Renal cortex interstitium (tissue), 11 donors: ENCODE measurements around the gene ERC2. TPM values are rescaled to one million over a fixed set of nuclear protein-coding genes. Genes with fewer than 3 reads are reported as not detected.

ENCODE experiments used
- DNase-seq, 11 donors: peaks; one replicate each; pipeline ENCODE4 v3.0.0-alpha.2; 2013; ENCODE audit warnings: low read depth in 9 of 11, low spot score in 4 of 11; ENCODE audit errors: extremely low read depth in 1 of 11
- polyA plus RNA-seq, 3 donors: library from polyadenylated mRNA; unstranded; fragments of 120-200 nt; gene quantifications; one replicate each; pipeline ENCODE4 v1.2.1, GENCODE V29; 2013; ENCODE audit not compliant: insufficient read length in 3 of 3

ERC2 gene
- polyA plus RNA-seq, 3 donors = 2.4 to 4.2 (median 3.3) TPM

DNA sequence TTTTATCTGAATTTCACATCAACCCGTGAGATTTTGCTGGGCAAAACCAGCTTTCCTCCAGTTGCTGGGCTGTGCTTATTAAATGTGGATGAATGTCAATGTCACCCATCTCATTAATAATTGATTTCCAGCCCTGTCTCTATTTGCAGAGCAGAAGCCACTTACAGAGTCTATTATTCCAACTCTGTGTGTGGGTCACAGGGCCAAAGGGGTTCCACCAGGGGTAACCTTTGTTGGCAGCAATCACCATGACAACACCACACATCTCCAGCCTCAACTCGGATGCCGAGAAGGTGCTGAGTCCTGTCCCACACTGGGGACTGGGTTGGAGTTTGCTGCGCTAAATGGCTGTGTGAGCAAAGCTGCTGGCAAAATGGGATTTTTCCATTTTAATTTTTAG lies 930.1 kb downstream of the ERC2 start:
- no peak for DNase-seq

DNA sequence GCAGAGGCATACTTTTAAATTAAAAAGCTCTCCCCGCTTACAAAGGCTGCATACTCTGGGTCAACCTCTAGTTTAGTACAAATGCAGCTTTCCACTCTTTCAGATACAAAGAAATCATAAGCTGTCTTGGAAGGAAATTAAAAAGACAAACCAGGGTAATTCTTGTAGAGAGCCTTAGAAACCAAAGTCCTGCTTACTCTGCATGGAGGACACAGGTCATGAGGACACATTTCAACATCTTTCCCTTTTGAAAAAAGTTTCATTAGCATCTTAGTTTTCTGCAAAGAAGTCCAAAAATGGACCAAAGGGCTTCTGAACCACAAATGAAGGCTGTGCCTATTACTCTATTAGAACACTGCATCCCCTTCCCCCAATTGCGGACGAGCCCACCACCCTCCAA lies 930.7 kb downstream of the ERC2 start:
- DNase-seq = no peak

DNA sequence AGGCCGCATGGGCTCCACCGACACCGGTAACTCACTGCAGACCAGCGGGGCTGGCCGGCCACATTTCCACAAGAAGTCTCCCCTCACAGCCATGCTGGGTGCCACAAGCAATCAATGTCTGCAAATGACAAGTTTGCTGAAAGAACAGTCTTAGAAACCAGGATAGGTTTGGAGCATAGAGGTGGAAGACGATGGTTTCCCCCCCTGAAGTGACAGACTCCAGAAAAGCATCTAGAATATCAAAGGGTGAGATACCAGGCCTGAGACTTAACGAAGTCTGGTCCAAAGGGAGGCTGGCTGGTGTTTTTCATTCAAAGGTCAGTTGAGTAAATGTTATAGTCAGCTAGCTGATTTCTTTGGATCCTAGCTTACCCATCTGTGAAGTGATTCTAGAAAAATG lies 931.1 kb downstream of the ERC2 start:
- DNase-seq = no peak

DNA sequence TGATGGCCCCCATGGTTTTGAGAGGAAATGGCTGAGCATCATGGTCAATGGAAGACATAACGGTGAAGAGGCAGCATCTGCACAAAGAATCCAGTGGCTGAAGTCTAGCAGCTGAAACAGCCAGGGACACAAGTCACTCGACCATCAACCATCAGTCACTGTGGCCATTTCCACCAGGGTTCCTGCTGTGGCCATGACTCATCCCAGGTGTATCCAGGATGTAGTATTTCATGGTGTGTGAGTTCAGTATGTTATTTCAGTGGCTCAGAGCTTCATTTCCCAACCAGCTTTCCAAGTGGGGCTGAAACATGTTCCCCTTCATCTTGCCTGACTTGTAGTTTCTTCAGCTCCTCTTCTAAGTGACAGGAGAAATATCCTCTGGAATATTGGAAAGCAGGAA lies 933.4 kb downstream of the ERC2 start:
- DNase-seq = no peak

DNA sequence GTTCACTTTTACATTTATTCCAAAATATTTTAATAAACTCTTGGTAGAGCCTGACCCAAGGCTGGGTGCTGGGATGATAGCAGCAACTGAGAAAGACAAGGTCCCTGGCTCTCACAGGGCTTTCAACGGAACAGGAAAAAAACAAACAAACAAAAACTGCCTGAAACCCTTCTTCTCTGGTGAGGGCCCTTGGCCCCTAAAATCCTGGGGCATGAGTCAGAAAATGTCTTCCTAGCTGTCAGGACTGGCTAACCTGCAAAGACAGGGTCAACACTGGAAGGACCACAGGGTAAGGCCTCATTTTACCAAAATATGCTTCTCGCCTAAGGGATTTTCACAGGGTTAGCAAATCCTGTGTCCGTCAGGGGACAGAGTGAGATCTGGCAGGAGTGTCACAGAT lies 935.5 kb downstream of the ERC2 start:
- DNase-seq = no peak

DNA sequence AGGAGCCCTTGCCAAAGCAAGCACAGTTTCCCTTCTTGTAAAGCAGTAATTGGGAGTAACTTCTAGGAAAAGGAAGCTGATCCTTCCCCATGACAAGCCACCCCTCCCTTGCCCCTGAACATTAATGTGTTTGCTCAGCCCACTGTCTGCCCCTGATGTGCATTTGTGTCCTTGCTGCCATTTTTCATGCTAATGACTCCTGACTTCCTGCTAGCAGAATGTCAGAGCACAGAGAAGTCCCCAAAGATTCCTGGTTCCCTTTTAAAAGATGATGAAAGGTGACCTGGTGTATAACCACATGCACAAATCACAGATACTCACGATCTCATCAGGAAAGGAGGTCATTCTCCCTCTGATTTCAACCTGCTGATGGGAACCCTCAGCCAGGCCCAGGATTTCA lies 936.9 kb downstream of the ERC2 start:
- no peak for DNase-seq

DNA sequence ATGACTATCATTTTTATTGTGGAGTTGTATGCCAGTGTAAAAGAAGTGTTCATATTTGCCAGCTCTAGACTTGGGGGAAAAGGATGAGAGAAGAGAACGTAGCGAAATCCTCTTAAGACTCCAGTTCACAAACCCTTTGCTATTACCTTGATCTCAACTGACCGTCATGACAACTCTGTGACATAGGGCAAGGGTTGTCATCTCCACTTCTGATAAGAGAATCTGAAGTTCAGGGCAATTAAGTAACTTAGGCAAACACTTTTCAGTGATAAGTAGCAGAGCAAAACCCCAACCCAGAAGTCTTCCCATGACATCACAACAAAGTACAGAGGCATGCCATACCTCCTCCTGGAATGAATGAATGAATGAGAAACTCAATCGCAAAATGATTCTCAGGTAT lies 940.9 kb downstream of the ERC2 start:
- DNase-seq = no peak

DNA sequence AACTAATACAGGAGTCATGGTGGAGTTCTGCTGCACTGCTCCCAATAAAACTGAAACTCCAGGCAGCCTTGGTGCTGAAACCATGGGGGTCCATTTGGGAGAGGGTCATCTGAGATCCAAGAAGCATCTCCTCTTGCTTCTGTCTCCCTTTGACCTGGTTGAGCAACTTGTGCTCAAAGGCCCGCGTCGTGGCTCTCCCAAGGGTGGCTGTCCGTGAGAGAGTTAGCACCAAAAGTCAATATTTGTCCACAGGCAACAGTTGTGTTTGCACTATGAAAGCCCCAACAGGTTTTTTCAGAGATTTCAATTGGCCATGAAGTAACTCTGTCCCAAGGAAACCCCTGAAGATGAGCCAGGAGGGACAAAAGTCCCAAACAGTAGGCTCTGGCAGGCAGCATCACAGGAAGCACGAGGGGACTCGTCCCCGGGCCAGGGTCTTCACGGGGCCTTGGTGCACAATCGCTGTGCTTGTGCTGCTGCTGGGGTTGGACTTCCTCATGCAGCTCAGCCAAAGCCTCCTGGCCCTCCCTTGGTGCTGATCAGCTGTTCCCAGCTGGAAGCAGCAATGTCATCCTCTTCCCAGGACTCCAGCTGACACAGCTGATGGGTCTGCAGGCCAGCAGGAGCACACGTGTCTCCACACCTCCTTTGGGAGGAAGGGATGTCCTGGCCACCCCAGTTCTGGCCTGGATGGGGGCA lies 941.8 kb downstream of the ERC2 start:
- DNase-seq = no peak

DNA sequence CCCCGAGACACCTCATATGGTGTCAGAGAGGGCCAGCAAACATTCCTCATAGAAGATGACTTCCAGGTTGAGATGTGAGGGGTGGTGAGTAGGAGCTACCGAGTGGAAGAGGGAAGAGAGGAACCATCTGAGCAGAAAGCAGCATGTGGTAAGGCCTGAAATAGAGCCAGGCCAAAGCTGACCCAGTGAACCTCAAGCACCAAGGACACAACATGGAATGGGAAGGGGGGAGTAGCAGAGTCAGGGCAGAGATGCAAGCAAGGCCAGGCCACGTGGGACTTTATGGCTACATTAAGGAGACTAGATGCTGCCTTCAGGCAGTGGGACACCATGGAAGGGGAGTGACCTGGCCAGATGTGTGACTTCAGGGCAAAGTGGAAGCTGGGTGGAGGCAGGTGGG lies 942.8 kb downstream of the ERC2 start:
- no peak for DNase-seq

DNA sequence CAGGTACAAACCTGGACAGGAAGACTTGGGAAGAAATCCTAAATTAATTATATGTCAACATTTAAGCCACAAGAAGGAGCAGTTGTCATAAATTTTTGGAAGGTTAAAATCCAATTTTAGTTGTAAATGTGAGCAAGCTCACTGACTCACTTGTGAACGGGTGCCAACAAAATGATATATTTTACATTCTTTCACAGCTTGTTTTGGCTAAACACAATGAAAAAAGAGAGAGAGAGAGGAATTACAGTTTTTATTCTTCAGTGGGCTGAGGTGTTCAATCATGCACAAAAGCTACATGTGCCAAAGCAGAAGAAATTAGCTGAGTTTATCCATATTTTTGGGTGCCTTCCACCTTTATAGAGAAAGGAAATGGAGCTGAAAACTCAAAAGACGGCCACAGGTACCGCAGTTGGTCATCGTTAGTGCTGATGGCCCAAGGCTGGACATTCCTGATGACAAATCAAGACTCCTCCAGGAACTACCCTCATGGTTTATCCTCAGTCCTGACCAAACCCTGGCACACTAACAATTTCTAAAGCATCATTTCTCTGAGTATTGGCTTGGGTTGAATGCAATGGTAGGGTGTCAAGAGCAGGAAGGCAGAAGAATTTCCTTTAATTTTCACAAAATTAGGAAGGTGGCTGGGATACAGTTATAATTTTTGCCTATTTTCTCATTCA lies 943.6 kb downstream of the ERC2 start:
- no peak for DNase-seq

DNA sequence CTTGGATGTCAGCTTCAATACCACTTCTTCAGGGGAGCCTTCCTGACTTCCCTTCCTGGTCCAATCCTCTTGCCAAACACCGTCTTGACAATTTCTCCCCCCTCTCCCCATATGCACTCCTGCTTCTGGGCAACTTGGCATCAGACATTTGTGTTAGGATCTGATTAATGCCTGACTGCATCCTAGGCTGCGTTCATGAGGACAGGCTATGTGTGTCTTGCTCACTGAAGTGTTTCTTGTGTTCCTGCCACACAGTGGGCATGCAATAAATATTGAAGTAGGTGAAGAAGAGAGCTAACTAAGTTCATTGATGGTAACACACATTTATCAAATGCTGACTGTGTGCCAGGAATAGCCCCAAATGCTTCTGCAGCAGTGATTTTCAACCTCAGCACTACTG lies 944.8 kb downstream of the ERC2 start:
- no peak for DNase-seq

DNA sequence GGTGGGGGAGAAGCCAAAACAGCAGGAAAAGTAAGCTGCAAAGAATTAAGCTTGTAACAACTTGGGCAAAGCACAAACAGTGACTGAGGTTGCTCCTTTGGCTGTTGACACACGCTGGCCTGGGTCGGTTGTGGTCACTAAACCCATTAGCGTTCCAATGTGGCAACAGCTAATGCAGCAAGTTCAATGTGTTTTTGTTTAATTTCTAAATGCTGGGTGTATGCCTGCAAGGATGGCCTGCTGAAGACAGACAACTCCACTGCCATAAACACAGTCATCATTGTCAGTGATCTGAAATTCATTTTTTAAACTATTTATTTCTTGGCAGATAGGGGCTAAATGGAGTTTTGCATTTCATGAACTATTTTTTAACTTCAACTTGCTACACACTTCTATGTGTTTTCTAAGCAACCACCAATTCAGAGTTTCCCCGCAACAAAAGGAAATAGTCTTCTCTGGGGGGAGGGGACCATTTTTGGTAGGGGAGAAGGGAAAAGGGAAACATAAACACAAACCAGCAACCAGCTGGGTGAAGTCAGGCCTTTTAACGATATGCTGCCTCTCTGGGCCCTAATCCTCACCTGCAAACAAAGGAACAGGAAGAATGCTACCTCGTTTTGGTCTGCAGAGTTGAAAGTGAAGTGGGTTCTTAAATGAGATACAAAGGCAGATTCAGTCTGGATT lies 946.4 kb downstream of the ERC2 start:
- DNase-seq = no peak

DNA sequence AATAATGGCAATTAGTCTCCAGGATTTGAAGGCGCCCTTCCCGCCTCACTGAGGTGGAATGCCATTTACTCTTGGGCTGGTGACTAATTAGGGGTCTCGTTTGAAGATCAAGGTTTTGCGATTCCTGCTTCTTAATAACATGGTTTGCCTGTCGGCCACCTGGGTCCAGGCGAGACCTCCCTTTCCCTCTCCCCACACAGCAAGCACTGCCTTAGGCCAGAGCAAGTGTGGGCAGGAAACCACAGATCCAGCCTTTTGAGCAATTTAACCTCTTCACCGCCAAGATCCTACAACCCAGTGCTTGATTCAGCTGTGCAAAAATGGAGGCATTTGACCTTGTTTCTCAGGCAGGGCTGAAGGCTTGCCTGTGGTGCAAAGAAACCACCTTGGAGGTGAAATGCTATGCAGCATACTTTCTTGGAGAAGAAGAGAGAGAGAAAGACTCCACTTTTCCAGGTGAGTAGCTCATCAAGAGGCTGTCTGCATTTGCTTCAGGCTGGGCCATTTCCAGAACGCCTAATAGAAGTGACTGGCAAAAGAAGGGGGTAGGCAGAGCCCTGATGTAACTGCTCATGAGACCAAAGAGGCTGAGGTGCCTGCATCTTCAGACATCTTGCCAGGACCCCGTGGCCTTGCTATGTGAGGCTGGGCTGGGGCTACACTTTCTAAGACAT lies 947.1 kb downstream of the ERC2 start:
- no peak for DNase-seq

DNA sequence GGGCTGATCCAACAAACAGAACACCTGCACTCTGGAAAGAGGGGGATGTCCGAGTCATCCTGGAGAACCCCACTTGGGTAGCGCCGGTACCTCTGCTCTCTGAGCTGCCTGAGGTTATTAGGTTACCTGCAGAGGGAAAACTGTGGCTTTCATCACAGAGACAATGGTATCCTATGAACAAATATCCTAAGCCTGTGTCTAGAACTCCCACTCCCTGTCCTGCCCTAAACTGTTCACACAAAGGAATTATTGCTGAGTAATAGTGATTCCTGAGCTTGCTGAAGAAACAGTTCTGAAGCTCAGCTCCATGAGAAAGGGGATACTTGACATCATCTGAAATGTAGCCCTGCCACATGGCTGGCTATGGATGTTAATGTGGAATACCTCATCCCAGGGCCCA lies 949.2 kb downstream of the ERC2 start:
- DNase-seq = no peak

DNA sequence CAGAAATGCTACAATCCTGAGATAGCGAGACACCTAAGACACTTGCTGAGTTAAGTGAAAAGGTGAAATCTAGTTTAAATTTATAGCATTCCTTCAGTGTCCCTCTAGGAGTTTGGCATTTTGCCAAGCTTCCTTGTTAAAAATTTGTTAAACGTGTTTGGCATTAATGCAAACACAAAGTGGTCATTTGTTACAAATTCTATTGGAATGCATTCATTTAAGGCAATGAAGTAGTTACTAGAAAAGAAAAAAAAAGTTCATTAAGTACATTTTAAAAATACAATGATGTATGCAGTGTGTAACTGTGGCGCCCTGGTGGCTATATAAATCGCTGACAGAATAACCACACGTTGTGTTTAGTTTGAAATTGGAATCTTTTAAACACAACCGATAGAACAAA lies 949.8 kb downstream of the ERC2 start:
- DNase-seq = peak in 1 of 11 donors; percentile 66

DNA sequence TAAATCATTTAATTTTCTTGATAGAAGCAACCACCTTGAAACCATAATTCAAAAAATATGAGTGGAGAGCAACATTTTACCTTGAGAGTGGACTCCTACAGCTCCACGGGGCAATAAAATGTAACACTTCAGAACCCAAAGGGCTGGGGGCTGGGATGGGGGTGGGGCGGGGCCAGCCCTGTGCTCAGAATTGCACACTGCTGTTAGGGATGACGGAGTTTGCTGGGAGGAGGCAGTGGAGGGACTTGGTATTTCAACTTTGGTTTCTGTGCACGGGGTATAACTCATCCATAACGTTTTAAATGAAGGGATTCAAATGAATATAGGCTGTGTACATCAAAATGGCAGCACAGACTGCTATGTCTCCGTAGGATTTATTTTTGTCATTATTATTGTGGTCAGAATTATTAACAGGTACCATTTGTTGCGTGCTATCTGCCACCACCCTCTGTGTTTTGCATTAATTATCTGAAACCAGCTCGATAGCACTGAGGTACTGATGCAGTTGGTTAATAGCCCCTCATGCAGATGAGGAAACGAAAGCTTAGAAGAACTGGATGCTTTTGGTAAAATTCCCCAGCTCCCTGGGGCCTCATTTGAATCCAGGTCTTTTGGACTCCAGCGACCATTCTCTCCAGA lies 951.8 kb downstream of the ERC2 start:
- no peak for DNase-seq

DNA sequence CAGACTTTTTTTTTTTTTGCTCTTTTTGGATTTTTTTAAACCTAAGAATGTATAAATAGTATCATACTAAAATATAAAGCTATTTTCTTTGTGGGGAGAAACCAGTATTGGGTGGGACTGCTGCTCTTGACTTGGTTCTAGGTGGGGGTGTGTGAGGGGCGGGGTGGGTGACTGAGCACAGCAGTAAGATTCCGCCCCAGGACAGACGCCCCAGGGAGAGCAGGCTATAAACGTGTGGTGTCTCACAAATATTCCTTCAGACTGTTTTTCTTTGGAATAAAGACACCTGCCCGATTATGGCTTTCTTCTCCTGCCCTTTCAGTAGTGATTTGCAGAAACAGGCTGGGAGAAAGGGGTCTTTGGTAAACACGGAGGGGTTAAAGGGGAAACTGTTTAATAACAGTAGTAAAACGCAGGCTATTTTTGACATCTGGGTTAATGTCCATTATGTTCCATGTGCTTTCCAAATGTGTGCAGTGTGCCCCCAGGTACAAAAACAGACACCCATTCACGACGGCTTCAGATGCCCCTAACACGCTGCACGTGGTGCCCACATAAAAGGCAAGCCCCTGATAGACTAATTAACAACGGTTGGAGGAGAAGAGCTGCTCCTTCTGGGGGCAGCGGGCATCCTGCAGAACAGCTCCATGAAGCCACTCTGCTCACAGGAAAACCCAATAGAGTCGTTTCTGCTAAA lies 952.6 kb downstream of the ERC2 start:
- no peak for DNase-seq

DNA sequence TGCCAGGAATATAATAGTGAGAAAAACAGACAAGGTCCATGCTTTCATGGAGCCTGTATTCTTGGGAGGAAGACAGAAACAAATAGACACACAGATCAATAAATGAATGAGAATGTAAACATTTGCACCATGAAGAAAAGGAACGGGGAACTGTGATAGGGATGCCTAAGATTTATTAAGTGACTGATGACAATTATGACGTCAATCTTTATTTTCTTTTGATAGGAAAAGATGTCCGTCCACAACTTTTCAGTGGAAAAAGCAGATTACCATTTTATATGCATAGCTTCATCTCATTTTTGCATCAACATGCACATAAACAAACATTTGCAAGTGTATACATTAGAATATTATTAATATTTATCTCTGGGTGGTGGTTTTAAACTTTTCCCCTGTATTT lies 953.3 kb downstream of the ERC2 start:
- DNase-seq = no peak
